GM23338 (cell line): ENCODE results near the gene RPS6KA5. TPM values are rescaled to one million over a fixed set of nuclear protein-coding genes. Genes with fewer than 3 reads are reported as not detected.

Experiments used
- ATAC-seq: fragments of 200-7000 bp; cut with Tn5 transposase; 3 replicates; pipeline ENCODE4 v1.9.1; 2020
- DNase-seq: peaks from one replicate; pipeline ENCODE4 v3.0.0-alpha.2; 2015; ENCODE audit warnings: low spot score
- H2AFZ ChIP-seq: fragments of 200-600 bp; sonication (generic); 2 replicates; pipeline ENCODE4 v1.8.0; 2016; ENCODE audit warnings: antibody characterized with exemption, mild to moderate bottlenecking, moderate library complexity
- H3F3A ChIP-seq: fragments of 200-600 bp; sonication (generic); replicated peaks from 2 replicates; pipeline ENCODE4 v1.8.0; 2017; ENCODE audit warnings: antibody characterized with exemption, mixed run types, low read depth
- H3K27ac ChIP-seq: fragments of 200-600 bp; sonication (generic); 2 replicates; pipeline ENCODE4 v1.6.1; 2016; ENCODE audit warnings: low read depth
- H3K27me3 ChIP-seq: fragments of 200-600 bp; sonication (generic); 2 replicates; pipeline ENCODE4 v1.8.0; 2016; ENCODE audit warnings: mild to moderate bottlenecking, mixed run types, moderate library complexity; ENCODE audit not compliant: insufficient read depth
- H3K36me3 ChIP-seq: fragments of 200-600 bp; sonication (generic); 2 replicates; pipeline ENCODE4 v1.8.0; 2016; ENCODE audit warnings: mild to moderate bottlenecking; ENCODE audit not compliant: insufficient read depth
- H3K4me1 ChIP-seq: fragments of 200-600 bp; sonication (generic); 2 replicates; pipeline ENCODE4 v1.8.0; 2016; ENCODE audit warnings: mild to moderate bottlenecking, moderate library complexity; ENCODE audit not compliant: insufficient read depth
- H3K4me2 ChIP-seq: fragments of 200-600 bp; sonication (generic); 2 replicates; pipeline ENCODE4 v1.7.1; 2017; ENCODE audit warnings: mixed run types
- H3K4me3 ChIP-seq: fragments of 200-600 bp; sonication (generic); 2 replicates; pipeline ENCODE4 v1.6.1; 2016; ENCODE audit warnings: mixed run types
- H3K79me2 ChIP-seq: fragments of 200-600 bp; sonication (generic); replicated peaks from 2 replicates; pipeline ENCODE4 v1.8.0; 2017; ENCODE audit warnings: mild to moderate bottlenecking; ENCODE audit not compliant: insufficient read depth
- H3K9me2 ChIP-seq: fragments of 200-600 bp; sonication (generic); 2 replicates; pipeline ENCODE4 v1.8.0; 2017; ENCODE audit not compliant: insufficient read depth
- H4K20me1 ChIP-seq: fragments of 200-600 bp; sonication (generic); replicated peaks from 2 replicates; pipeline ENCODE4 v1.8.0; 2017; ENCODE audit warnings: mild to moderate bottlenecking; ENCODE audit not compliant: insufficient read depth
- H3K27ac Mint-ChIP-seq: 2 replicates; pipeline ENCODE4 v1.8.0; 2020; ENCODE audit warnings: inconsistent platforms, mild to moderate bottlenecking, moderate library complexity, mixed read lengths
- H3K27me3 Mint-ChIP-seq: 3 replicates; pipeline ENCODE4 v1.8.0; 2022; ENCODE audit warnings: low read depth, mild to moderate bottlenecking, moderate library complexity, mixed read lengths, inconsistent platforms; ENCODE audit not compliant: insufficient read depth, poor library complexity
- H3K36me3 Mint-ChIP-seq: 3 replicates; pipeline ENCODE4 v1.8.0; 2021; ENCODE audit warnings: low read depth, mild to moderate bottlenecking, inconsistent platforms, moderate library complexity, mixed read lengths
- H3K4me1 Mint-ChIP-seq: 3 replicates; pipeline ENCODE4 v1.8.0; 2020; ENCODE audit warnings: mild to moderate bottlenecking, inconsistent platforms, mixed read lengths
- H3K4me3 Mint-ChIP-seq: 3 replicates; pipeline ENCODE4 v1.8.0; 2021; ENCODE audit warnings: moderate library complexity, mild to moderate bottlenecking, inconsistent platforms, mixed read lengths
- H3K9me3 Mint-ChIP-seq: 3 replicates; pipeline ENCODE4 v1.8.0; 2020; ENCODE audit warnings: moderate library complexity, mild to moderate bottlenecking, inconsistent platforms, mixed read lengths
- ETS1 ChIP-seq: IDR thresholded peaks from 2 replicates; pipeline ENCODE4 v1.6.1; 2016; ENCODE audit warnings: antibody characterized with exemption
- JUNB ChIP-seq: IDR thresholded peaks from one replicate; pipeline ENCODE4 v1.6.1; 2016; ENCODE audit warnings: antibody characterized with exemption; ENCODE audit not compliant: unreplicated experiment
- NANOG ChIP-seq: IDR thresholded peaks from 2 replicates; pipeline ENCODE4 v1.6.1; 2016; ENCODE audit warnings: antibody characterized with exemption, borderline replicate concordance
- POLR2AphosphoS5 ChIP-seq: IDR thresholded peaks from 2 replicates; pipeline ENCODE4 v1.6.1; 2016; ENCODE audit warnings: antibody characterized with exemption, low read depth
- ZNF114 ChIP-seq: fragments of 250-450 bp; sonication (Bioruptor Pico); IDR thresholded peaks from 2 replicates; pipeline ENCODE4 v1.5.0; 2020; ENCODE audit warnings: mild to moderate bottlenecking, moderate library complexity
- ZNF462 ChIP-seq: fragments of 250-450 bp; sonication (Bioruptor Pico); IDR thresholded peaks from 2 replicates; pipeline ENCODE4 v1.5.0; 2020; ENCODE audit warnings: mild to moderate bottlenecking, moderate library complexity
- polyA plus RNA-seq: library from polyadenylated mRNA; unstranded; fragments of >200 nt; fragmentation: Nextera tagmentation; extraction: Ambion mirVana; gene quantifications from 2 replicates; pipeline ENCODE4 v1.2.1, GENCODE V29; 2016
- total RNA-seq: library from RNA; depleted of rRNA; stranded (reverse); fragments of >200 nt; shearing (Covaris generic); gene quantifications from 2 replicates; pipeline ENCODE4 v1.2.3, GENCODE V29; 2014
- TF ChIP-seq, protein P1 (sequence below), 2 experiments: fragments of 200-600 bp in 1 of 2; sonication (generic) in 1 of 2; conservative IDR thresholded peaks; 2 replicates each; pipeline versions ENCODE4 v1.5.1 to v1.6.1; 2016 to 2017; ENCODE audit warnings: antibody characterized with exemption in 2 of 2, low read depth in 2 of 2, mild to moderate bottlenecking in 2 of 2, moderate library complexity in 1 of 2
- TF ChIP-seq, protein P2 (sequence below): IDR thresholded peaks from one replicate; pipeline ENCODE4 v1.6.1; 2018; ENCODE audit warnings: antibody characterized with exemption; ENCODE audit not compliant: unreplicated experiment

The RPS6KA5 gene
- total and polyA plus RNA-seq, 2 experiments from 2014 or later = 2.1 to 2.4 TPM

DNA sequence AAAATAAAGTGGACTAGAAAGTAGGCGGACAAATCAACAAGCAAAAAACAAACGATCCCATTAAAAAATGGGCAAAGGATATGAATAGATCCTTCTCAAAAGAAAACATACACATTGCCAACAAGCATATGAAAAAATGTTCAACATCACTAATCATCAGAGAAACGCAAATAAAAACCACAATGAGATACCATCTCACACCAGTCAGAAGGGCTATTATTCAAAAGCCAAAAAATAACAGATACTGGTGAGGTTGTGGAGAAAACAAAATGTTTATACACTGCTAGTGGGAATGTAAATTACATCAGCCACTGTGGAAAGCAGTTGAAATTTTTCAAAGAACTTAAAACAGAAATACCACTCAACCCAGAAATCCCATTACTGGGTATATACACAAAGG, 70.3 kb downstream of the RPS6KA5 start:
- no peaks in the 10 kb centered on the region for H3K4me1 ChIP-seq
- H3K4me2 ChIP-seq = no peak overlapping the region
- H3K4me3 ChIP-seq = no peak overlapping the region
- H3K9me2 ChIP-seq = no peaks in the 10 kb centered on the region
- no peak overlapping the region for H2AFZ ChIP-seq
- ATAC-seq (no peak), DNase-seq (no peak)
- H3K36me3 ChIP-seq = no peaks in the 10 kb centered on the region
- H4K20me1 ChIP-seq = no peaks in the 10 kb centered on the region
- H3K27me3 ChIP-seq = no peaks in the 10 kb centered on the region
- Mint-ChIP-seq H3K27ac (no peak overlapping the region), H3K4me3 (no peak overlapping the region), H3K27me3 (no peaks in the 10 kb centered on the region), H3K36me3 (no peaks in the 10 kb centered on the region), H3K9me3 (no peaks in the 10 kb centered on the region), H3K4me1 (0 out of 3 replicates have a peak, but pooled peaks cover 2% of the 10 kb centered on the region)
- TF ChIP-seq ZNF462 (CRISPR knock-in tag) (no peak), NANOG (no peak), POLR2AphosphoS5 (no peak), ZNF114 (CRISPR knock-in tag) (no peak), ETS1 (no peak), JUNB (no peak)
- TF ChIP-seq, protein P1, sequence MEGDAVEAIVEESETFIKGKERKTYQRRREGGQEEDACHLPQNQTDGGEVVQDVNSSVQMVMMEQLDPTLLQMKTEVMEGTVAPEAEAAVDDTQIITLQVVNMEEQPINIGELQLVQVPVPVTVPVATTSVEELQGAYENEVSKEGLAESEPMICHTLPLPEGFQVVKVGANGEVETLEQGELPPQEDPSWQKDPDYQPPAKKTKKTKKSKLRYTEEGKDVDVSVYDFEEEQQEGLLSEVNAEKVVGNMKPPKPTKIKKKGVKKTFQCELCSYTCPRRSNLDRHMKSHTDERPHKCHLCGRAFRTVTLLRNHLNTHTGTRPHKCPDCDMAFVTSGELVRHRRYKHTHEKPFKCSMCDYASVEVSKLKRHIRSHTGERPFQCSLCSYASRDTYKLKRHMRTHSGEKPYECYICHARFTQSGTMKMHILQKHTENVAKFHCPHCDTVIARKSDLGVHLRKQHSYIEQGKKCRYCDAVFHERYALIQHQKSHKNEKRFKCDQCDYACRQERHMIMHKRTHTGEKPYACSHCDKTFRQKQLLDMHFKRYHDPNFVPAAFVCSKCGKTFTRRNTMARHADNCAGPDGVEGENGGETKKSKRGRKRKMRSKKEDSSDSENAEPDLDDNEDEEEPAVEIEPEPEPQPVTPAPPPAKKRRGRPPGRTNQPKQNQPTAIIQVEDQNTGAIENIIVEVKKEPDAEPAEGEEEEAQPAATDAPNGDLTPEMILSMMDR (conservative IDR thresholded peaks at IDR 0.05; ENCODE audit: low read depth in 2 of 2) = no peak
- TF ChIP-seq, protein P2, sequence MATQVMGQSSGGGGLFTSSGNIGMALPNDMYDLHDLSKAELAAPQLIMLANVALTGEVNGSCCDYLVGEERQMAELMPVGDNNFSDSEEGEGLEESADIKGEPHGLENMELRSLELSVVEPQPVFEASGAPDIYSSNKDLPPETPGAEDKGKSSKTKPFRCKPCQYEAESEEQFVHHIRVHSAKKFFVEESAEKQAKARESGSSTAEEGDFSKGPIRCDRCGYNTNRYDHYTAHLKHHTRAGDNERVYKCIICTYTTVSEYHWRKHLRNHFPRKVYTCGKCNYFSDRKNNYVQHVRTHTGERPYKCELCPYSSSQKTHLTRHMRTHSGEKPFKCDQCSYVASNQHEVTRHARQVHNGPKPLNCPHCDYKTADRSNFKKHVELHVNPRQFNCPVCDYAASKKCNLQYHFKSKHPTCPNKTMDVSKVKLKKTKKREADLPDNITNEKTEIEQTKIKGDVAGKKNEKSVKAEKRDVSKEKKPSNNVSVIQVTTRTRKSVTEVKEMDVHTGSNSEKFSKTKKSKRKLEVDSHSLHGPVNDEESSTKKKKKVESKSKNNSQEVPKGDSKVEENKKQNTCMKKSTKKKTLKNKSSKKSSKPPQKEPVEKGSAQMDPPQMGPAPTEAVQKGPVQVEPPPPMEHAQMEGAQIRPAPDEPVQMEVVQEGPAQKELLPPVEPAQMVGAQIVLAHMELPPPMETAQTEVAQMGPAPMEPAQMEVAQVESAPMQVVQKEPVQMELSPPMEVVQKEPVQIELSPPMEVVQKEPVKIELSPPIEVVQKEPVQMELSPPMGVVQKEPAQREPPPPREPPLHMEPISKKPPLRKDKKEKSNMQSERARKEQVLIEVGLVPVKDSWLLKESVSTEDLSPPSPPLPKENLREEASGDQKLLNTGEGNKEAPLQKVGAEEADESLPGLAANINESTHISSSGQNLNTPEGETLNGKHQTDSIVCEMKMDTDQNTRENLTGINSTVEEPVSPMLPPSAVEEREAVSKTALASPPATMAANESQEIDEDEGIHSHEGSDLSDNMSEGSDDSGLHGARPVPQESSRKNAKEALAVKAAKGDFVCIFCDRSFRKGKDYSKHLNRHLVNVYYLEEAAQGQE = no peak
- H3K27ac ChIP-seq = no peak overlapping the region
- no peaks in the 10 kb centered on the region for H3K79me2 ChIP-seq
- H3F3A ChIP-seq = no peaks in the 10 kb centered on the region
